ENCODE measurements around the gene GTF2F2. TPM values are rescaled to one million over a fixed set of nuclear protein-coding genes. Genes with fewer than 3 reads are reported as not detected.

GTF2F2 gene
- total and polyA plus RNA-seq, 5 donors from 2014 or later: 7.0 to 16.1 (median 9.7) TPM

DNA sequence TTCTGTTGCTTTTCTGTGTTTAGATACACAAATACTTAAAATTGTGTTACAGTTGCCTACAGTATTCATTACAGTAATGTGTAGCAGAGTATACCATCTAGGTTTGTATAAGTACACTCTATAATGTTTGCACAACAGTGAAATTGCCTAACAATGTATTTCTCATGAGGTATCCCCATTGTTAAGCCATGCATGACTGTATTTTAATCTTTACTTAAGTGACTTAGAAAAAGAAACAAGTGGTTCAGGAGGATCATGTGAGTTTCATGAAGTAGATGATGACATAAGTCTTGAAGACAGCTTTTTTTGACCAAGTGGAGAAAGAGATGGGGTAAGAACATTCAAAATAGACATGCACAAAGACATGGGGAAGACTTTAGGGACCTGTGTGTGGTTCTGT is 88.9 kb downstream of the GTF2F2 start:
- H3K36me3 ChIP-seq (ENCODE audit: control insufficient read depth, insufficient read depth, low read length): peaks cover 12% of the 10 kb centered on the region
- no peak overlapping the region for H3K27ac ChIP-seq (ENCODE audit: insufficient read depth, low read length, poor library complexity, severe bottlenecking)
- no peaks in the 10 kb centered on the region for H3K27me3 ChIP-seq (ENCODE audit: control insufficient read depth, insufficient read depth, low read length)
- DNase-seq (no peak), ATAC-seq (ENCODE audit: low read depth in 2 of 2) (no peak)
- no peak overlapping the region for H3K4me3 ChIP-seq (ENCODE audit: low read depth, low read length)
- H3K27ac Mint-ChIP-seq: no peak overlapping the region
- H3K4me1 Mint-ChIP-seq: peaks cover 0 to 25% (median 8%) of the 10 kb centered on the region in 4 donors
- no peaks in the 10 kb centered on the region for H3K9me3 Mint-ChIP-seq
- H3K9me3 ChIP-seq (ENCODE audit: control insufficient read depth in 2 of 2, low read length in 2 of 2): no peaks in the 10 kb centered on the region
- H3K4me1 ChIP-seq (ENCODE audit: control insufficient read depth, insufficient read depth, low read length, poor library complexity, severe bottlenecking): no peaks in the 10 kb centered on the region
- H3K4me3 Mint-ChIP-seq: no peak overlapping the region
- no peaks in the 10 kb centered on the region for H3K27me3 Mint-ChIP-seq
- H3K36me3 Mint-ChIP-seq: peaks cover 43% of the 10 kb centered on the region

DNA sequence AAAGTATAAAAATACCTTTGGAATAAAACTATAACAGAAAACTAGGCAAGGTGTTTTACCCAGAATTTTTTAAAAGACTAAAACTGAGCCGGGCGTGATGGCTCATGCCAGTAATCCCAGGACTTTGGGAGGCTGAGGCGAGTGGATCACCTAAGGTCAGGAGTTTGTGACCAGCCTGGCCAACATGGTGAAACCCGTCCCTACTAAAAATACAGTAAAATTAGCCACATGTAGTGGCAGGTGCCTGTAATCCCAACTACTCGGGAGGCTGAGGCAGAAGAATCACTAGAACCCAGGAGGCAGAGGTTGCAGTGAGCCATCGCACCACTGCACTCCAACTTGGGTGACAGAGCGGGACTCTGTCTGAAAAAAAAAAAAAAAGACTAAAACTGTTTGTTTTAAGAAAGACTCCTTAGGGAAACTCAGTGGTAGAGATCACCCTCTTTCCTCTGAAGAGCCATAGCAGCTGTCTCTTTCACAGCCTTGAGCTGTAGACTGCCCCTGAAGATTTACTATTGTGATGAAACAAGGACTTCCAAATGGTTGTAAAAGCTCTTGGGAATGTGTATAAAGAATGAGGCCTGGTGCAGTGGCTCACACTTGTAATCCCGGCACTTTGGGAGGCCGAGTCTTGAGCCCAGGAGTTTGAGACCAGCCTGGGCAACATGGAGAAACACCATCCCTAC is 95.2 kb downstream of the GTF2F2 start:
- Mint-ChIP-seq H3K9me3 (peaks cover 0 to 2% (median 0%) of the 10 kb centered on the region in 7 donors), H3K27me3 (no peaks in the 10 kb centered on the region), H3K27ac (no peak overlapping the region), H3K36me3 (peaks cover 23% of the 10 kb centered on the region), H3K4me3 (no peak overlapping the region), H3K4me1 (peaks cover 2 to 11% (median 5%) of the 10 kb centered on the region in 4 donors)
- ATAC-seq (ENCODE audit: low read depth in 2 of 2): no peak
- Histone ChIP-seq H3K4me3 (ENCODE audit: low read depth, low read length) (no peak overlapping the region), H3K36me3 (ENCODE audit: control insufficient read depth, insufficient read depth, low read length) (no peaks in the 10 kb centered on the region), H3K4me1 (ENCODE audit: control insufficient read depth, insufficient read depth, low read length, poor library complexity, severe bottlenecking) (no peaks in the 10 kb centered on the region), H3K9me3 (ENCODE audit: control insufficient read depth in 2 of 2, low read length in 2 of 2) (no peaks in the 10 kb centered on the region), H3K27ac (ENCODE audit: insufficient read depth, low read length, poor library complexity, severe bottlenecking) (no peak overlapping the region), H3K27me3 (ENCODE audit: control insufficient read depth, insufficient read depth, low read length) (no peaks in the 10 kb centered on the region)
- DNase-seq: no peak

GRCh38 chr13:45216193-45216592 is 95.9 kb downstream of the GTF2F2 start:
- Histone ChIP-seq H3K36me3 (ENCODE audit: control insufficient read depth, insufficient read depth, low read length) (no peaks in the 10 kb centered on the region), H3K4me1 (ENCODE audit: control insufficient read depth, insufficient read depth, low read length, poor library complexity, severe bottlenecking) (no peaks in the 10 kb centered on the region), H3K27ac (ENCODE audit: insufficient read depth, low read length, poor library complexity, severe bottlenecking) (no peak overlapping the region), H3K4me3 (ENCODE audit: low read depth, low read length) (no peak overlapping the region), H3K9me3 (ENCODE audit: control insufficient read depth in 2 of 2, low read length in 2 of 2) (no peaks in the 10 kb centered on the region), H3K27me3 (ENCODE audit: control insufficient read depth, insufficient read depth, low read length) (no peaks in the 10 kb centered on the region)
- H3K27me3 Mint-ChIP-seq: no peaks in the 10 kb centered on the region
- no peak overlapping the region for H3K4me3 Mint-ChIP-seq
- peaks cover 18% of the 10 kb centered on the region for H3K36me3 Mint-ChIP-seq
- DNase-seq: no peak
- no peak overlapping the region for H3K27ac Mint-ChIP-seq
- H3K4me1 Mint-ChIP-seq: peaks cover 0 to 11% (median 5%) of the 10 kb centered on the region in 4 donors
- no peak for ATAC-seq (ENCODE audit: low read depth in 2 of 2)
- H3K9me3 Mint-ChIP-seq: peaks cover 0 to 2% (median 0%) of the 10 kb centered on the region in 7 donors

DNA sequence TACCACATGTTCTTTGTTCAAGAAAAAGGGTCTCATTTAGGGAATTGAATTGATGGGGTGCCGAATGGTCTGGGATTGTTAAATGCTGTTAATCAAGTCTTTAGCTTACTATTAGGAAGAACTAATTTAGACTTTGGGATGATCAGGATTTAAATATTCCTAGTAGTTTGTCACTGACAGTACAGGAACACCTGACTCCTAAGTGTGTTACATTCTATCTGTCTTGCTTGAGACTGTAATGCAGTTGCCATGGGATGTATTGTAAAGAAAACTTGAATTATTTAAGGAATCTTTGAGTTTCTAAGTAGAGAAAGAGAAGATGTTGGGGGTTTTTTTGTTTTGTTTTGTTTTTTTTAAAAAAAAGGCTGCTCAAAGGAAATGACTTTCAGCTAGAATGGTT is 98.4 kb downstream of the GTF2F2 start:
- Mint-ChIP-seq H3K9me3 (peaks cover 0 to 2% (median 0%) of the 10 kb centered on the region in 7 donors), H3K27me3 (no peaks in the 10 kb centered on the region), H3K4me1 (peaks cover 4 to 16% (median 6%) of the 10 kb centered on the region in 4 donors), H3K4me3 (no peak overlapping the region), H3K27ac (no peak overlapping the region), H3K36me3 (peaks cover 11% of the 10 kb centered on the region)
- H3K9me3 ChIP-seq (ENCODE audit: control insufficient read depth in 2 of 2, low read length in 2 of 2): no peaks in the 10 kb centered on the region
- ATAC-seq (ENCODE audit: low read depth in 2 of 2): no peak
- no peaks in the 10 kb centered on the region for H3K36me3 ChIP-seq (ENCODE audit: control insufficient read depth, insufficient read depth, low read length)
- no peaks in the 10 kb centered on the region for H3K4me1 ChIP-seq (ENCODE audit: control insufficient read depth, insufficient read depth, low read length, poor library complexity, severe bottlenecking)
- no peak for DNase-seq
- no peak overlapping the region for H3K4me3 ChIP-seq (ENCODE audit: low read depth, low read length)
- H3K27me3 ChIP-seq (ENCODE audit: control insufficient read depth, insufficient read depth, low read length): no peaks in the 10 kb centered on the region
- no peak overlapping the region for H3K27ac ChIP-seq (ENCODE audit: insufficient read depth, low read length, poor library complexity, severe bottlenecking)

GRCh38 chr13:45219123-45219891 is 99.0 kb downstream of the GTF2F2 start:
- no peaks in the 10 kb centered on the region for H3K27me3 ChIP-seq (ENCODE audit: control insufficient read depth, insufficient read depth, low read length)

DNA sequence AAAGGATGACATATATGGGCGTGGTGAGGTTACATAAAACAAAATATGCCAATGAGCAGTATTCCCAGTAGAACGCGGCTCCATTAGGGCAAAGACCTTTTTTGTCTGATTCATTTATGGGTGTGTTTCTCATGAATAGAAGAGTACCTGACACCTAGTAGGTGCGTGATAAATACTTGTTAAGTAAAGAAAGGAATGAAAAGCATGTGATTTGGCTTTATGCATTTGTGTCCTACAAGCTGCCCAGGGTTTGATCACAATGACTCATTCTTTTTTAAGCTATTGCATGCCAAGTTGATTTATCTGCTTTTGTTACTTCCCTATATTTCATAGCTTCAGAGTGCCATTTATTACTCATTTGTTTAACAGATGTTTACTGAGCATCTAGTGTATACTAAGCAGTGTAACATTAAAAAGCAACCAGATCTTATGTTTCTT is 99.6 kb downstream of the GTF2F2 start:
- no peak overlapping the region for H3K27ac ChIP-seq (ENCODE audit: insufficient read depth, low read length, poor library complexity, severe bottlenecking)
- H3K4me1 ChIP-seq (ENCODE audit: control insufficient read depth, insufficient read depth, low read length, poor library complexity, severe bottlenecking): no peaks in the 10 kb centered on the region
- H3K4me3 Mint-ChIP-seq: no peak overlapping the region
- peaks cover 0 to 2% (median 0%) of the 10 kb centered on the region in 7 donors for H3K9me3 Mint-ChIP-seq
- no peaks in the 10 kb centered on the region for H3K9me3 ChIP-seq (ENCODE audit: control insufficient read depth in 2 of 2, low read length in 2 of 2)
- ATAC-seq (ENCODE audit: low read depth in 2 of 2): no peak
- H3K27me3 ChIP-seq (ENCODE audit: control insufficient read depth, insufficient read depth, low read length): no peaks in the 10 kb centered on the region
- no peak overlapping the region for H3K4me3 ChIP-seq (ENCODE audit: low read depth, low read length)
- H3K4me1 Mint-ChIP-seq: peaks cover 7 to 20% (median 10%) of the 10 kb centered on the region in 4 donors
- H3K36me3 Mint-ChIP-seq: peaks cover 11% of the 10 kb centered on the region
- H3K27me3 Mint-ChIP-seq: no peaks in the 10 kb centered on the region
- DNase-seq: no peak
- no peak overlapping the region for H3K27ac Mint-ChIP-seq
- H3K36me3 ChIP-seq (ENCODE audit: control insufficient read depth, insufficient read depth, low read length): no peaks in the 10 kb centered on the region

More at GRCh38 chr13:45219123-45219891, 99.0 kb downstream of the GTF2F2 start:
- no peaks in the 10 kb centered on the region for H3K27me3 Mint-ChIP-seq
- no peak overlapping the region for H3K4me3 Mint-ChIP-seq
- Histone ChIP-seq H3K4me3 (ENCODE audit: low read depth, low read length) (no peak overlapping the region), H3K36me3 (ENCODE audit: control insufficient read depth, insufficient read depth, low read length) (no peaks in the 10 kb centered on the region), H3K9me3 (ENCODE audit: control insufficient read depth in 2 of 2, low read length in 2 of 2) (no peaks in the 10 kb centered on the region), H3K27ac (ENCODE audit: insufficient read depth, low read length, poor library complexity, severe bottlenecking) (no peak overlapping the region), H3K4me1 (ENCODE audit: control insufficient read depth, insufficient read depth, low read length, poor library complexity, severe bottlenecking) (no peaks in the 10 kb centered on the region)
- ATAC-seq (ENCODE audit: low read depth in 2 of 2) (no peak), DNase-seq (no peak)
- H3K36me3 Mint-ChIP-seq: peaks cover 11% of the 10 kb centered on the region
- H3K4me1 Mint-ChIP-seq: peaks cover 7 to 20% (median 10%) of the 10 kb centered on the region in 4 donors
- no peak overlapping the region for H3K27ac Mint-ChIP-seq
- peaks cover 0 to 2% (median 0%) of the 10 kb centered on the region in 7 donors for H3K9me3 Mint-ChIP-seq

- no peaks in the 10 kb centered on the region for H3K9me3 ChIP-seq (ENCODE audit: control insufficient read depth in 2 of 2, low read length in 2 of 2)
- ATAC-seq (ENCODE audit: low read depth in 2 of 2) (no peak), DNase-seq (no peak)
- Mint-ChIP-seq H3K36me3 (peaks cover 11% of the 10 kb centered on the region), H3K4me1 (peaks cover 7 to 20% (median 10%) of the 10 kb centered on the region in 4 donors), H3K27ac (no peak overlapping the region), H3K9me3 (peaks cover 0 to 2% (median 0%) of the 10 kb centered on the region in 7 donors), H3K27me3 (no peaks in the 10 kb centered on the region), H3K4me3 (no peak overlapping the region)
- H3K27ac ChIP-seq (ENCODE audit: insufficient read depth, low read length, poor library complexity, severe bottlenecking): no peak overlapping the region
- no peak overlapping the region for H3K4me3 ChIP-seq (ENCODE audit: low read depth, low read length)
- H3K4me1 ChIP-seq (ENCODE audit: control insufficient read depth, insufficient read depth, low read length, poor library complexity, severe bottlenecking): no peaks in the 10 kb centered on the region
- H3K36me3 ChIP-seq (ENCODE audit: control insufficient read depth, insufficient read depth, low read length): no peaks in the 10 kb centered on the region
- no peaks in the 10 kb centered on the region for H3K27me3 ChIP-seq (ENCODE audit: control insufficient read depth, insufficient read depth, low read length)
Observed at GRCh38 chr13:45220403-45220802, 100.1 kb downstream of the GTF2F2 start.
